SU-DHL-6 (cell line): ENCODE data around the gene TPBGL.

ENCODE experiments used
- H2AFZ ChIP-seq: fragments of 200-600 bp; sonication (generic); 2 replicates; pipeline ENCODE4 v1.6.1; 2014; ENCODE audit warnings: low read depth, mild to moderate bottlenecking, moderate library complexity, mixed read lengths, antibody characterized with exemption, low read length; ENCODE audit not compliant: severe bottlenecking
- H3F3A ChIP-seq: fragments of 200-600 bp; shearing (Covaris generic); 2 replicates; pipeline ENCODE4 v1.6.0; 2016; ENCODE audit warnings: antibody characterized with exemption, mild to moderate bottlenecking; ENCODE audit not compliant: insufficient read depth
- H3K27ac ChIP-seq: fragments of 200-600 bp; sonication (generic); 2 replicates; pipeline ENCODE4 v1.5.1; 2016; ENCODE audit warnings: low read depth, mild to moderate bottlenecking, low read length, moderate library complexity, mixed read lengths
- H3K27me3 ChIP-seq: fragments of 200-600 bp; sonication (generic), shearing (Covaris generic); 2 replicates; pipeline ENCODE4 v1.6.0; 2014; ENCODE audit warnings: mild to moderate bottlenecking, low read length
- H3K36me3 ChIP-seq: fragments of 200-600 bp; sonication (generic); 2 replicates; pipeline ENCODE4 v1.6.1; 2014; ENCODE audit warnings: mild to moderate bottlenecking, low read length, mixed read lengths
- H3K4me2 ChIP-seq: fragments of 300-600, 200-600 bp; shearing (Covaris generic), sonication (generic); 2 replicates; pipeline ENCODE4 v1.6.0; 2014; ENCODE audit warnings: low read length, low read depth, mild to moderate bottlenecking; ENCODE audit not compliant: poor library complexity, severe bottlenecking
- H3K4me3 ChIP-seq: fragments of 200-600 bp; sonication (generic); 2 replicates; pipeline ENCODE4 v1.5.1; 2014; ENCODE audit warnings: antibody characterized with exemption, low read length, mild to moderate bottlenecking, mixed read lengths; ENCODE audit not compliant: insufficient read depth, poor library complexity, severe bottlenecking
- H3K79me2 ChIP-seq: fragments of 200-600 bp; sonication (generic); 2 replicates; pipeline ENCODE4 v1.6.1; 2014; ENCODE audit warnings: mild to moderate bottlenecking, low read length, moderate library complexity; ENCODE audit not compliant: insufficient read depth
- H3K9ac ChIP-seq: fragments of 200-600 bp; sonication (generic); 2 replicates; pipeline ENCODE4 v1.7.0; 2014; ENCODE audit warnings: mild to moderate bottlenecking, low read length
- H3K9me2 ChIP-seq: fragments of 200-600 bp; sonication (generic); replicated peaks from 2 replicates; pipeline ENCODE4 v1.6.1; 2014; ENCODE audit warnings: low read length; ENCODE audit not compliant: insufficient read depth
- H3K9me3 ChIP-seq: fragments of 200-600 bp; sonication (generic); 2 replicates; pipeline ENCODE4 v1.6.1; 2014; ENCODE audit warnings: low read length, mixed read lengths; ENCODE audit not compliant: insufficient read depth
- H4K20me1 ChIP-seq: fragments of 200-600 bp; sonication (generic); 2 replicates; pipeline ENCODE4 v1.6.1; 2014; ENCODE audit warnings: low read depth, mild to moderate bottlenecking, antibody characterized with exemption, low read length, moderate library complexity, mixed read lengths
- EZH2phosphoT487 ChIP-seq: fragments of 200-600 bp; sonication (generic), shearing (Covaris generic); conservative IDR thresholded peaks from 2 replicates; pipeline ENCODE4 v1.6.1; 2018; ENCODE audit warnings: mild to moderate bottlenecking, antibody characterized with exemption, low read length, moderate library complexity, mixed read lengths
- TF ChIP-seq, protein P1 (sequence below): fragments of 200-600 bp; sonication (generic); IDR thresholded peaks from one replicate; pipeline ENCODE4 v1.5.1; 2017; ENCODE audit warnings: antibody characterized with exemption, mild to moderate bottlenecking, low read length, moderate library complexity; ENCODE audit not compliant: insufficient read depth, poor library complexity, severe bottlenecking

TPBGL gene

DNA sequence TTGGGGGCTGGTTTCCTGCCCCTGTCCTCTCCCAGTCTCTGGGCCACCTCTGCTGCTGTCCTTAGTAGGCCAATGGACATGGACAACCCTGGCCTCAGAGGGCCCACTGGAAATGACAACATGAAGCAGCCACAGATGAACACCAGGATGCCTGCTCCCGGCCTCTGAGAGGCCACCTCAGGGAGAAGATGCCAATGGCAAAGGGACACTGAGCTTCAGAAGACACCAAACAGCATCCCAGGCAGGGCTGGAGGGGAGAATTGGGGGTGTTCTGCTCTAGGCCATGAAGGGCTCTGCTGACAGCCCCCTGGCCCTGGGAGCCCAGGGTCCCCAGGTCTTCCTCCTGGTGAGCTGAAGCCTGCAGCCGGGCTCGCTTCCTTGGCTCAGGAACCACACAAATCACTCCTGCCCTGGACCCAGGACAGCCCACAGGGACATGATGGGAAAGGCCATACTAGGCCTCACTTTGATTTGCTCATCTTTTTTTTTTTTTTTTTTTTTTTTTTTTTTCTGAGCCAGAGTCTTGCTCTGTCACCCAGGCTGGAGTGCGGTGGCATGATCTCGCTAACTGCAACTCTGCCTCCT, 45.3 kb downstream of the TPBGL start:
- Histone ChIP-seq H3K9ac (no peak overlapping the region), H3K9me3 (no peaks in the 10 kb centered on the region), H3K27me3 (no peaks in the 10 kb centered on the region)

DNA sequence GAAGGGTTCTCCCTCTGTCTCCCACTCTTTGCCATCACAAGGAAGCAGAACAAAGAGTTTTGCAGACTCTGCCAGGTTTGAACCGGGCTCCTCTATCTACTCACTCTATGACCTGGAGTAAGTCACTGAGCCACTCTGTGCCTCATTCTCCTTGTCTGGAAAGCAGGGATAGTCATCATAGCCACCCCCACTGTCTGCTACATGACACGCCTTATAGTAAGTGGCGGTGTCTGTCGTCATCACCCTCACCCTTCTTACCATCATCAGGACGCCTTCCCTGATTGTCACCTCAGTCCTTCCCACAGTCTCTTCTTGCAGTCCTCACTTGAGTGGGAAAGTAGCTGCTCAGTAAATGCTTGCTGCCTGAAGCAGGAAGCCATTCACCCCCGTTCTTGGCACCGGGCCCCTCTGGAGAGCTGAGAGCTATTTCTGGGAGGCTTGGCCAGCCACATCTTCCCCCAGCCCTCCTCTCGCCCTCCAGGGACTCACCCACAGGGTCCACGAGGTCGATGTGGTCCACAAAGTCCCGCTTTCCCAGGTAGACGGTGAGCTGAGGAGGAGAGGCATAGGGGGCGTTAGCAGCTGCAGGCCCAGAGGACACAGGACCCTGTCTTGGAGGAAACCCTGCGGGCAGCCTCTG, 46.4 kb downstream of the TPBGL start:
- Histone ChIP-seq H3K9me3 (no peaks in the 10 kb centered on the region), H3K9me2 (no peaks in the 10 kb centered on the region), H3K4me2 (no peak overlapping the region), H3K79me2 (no peaks in the 10 kb centered on the region), H2AFZ (no peak overlapping the region), H3F3A (no peaks in the 10 kb centered on the region), H3K27ac (no peak overlapping the region), H3K27me3 (no peaks in the 10 kb centered on the region), H4K20me1 (no peaks in the 10 kb centered on the region), H3K36me3 (no peaks in the 10 kb centered on the region), H3K4me3 (no peak overlapping the region), H3K9ac (no peak overlapping the region)
- TF ChIP-seq EZH2phosphoT487: no peak
- TF ChIP-seq, protein P1, sequence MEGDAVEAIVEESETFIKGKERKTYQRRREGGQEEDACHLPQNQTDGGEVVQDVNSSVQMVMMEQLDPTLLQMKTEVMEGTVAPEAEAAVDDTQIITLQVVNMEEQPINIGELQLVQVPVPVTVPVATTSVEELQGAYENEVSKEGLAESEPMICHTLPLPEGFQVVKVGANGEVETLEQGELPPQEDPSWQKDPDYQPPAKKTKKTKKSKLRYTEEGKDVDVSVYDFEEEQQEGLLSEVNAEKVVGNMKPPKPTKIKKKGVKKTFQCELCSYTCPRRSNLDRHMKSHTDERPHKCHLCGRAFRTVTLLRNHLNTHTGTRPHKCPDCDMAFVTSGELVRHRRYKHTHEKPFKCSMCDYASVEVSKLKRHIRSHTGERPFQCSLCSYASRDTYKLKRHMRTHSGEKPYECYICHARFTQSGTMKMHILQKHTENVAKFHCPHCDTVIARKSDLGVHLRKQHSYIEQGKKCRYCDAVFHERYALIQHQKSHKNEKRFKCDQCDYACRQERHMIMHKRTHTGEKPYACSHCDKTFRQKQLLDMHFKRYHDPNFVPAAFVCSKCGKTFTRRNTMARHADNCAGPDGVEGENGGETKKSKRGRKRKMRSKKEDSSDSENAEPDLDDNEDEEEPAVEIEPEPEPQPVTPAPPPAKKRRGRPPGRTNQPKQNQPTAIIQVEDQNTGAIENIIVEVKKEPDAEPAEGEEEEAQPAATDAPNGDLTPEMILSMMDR: no peak

More for the DNA sequence above, 45.3 kb downstream of the TPBGL start:
- no peaks in the 10 kb centered on the region for H3K9me2 ChIP-seq
- H3K79me2 ChIP-seq: no peaks in the 10 kb centered on the region
- H4K20me1 ChIP-seq: no peaks in the 10 kb centered on the region
- no peaks in the 10 kb centered on the region for H3F3A ChIP-seq
- no peak overlapping the region for H3K27ac ChIP-seq
- H3K4me3 ChIP-seq: no peak overlapping the region
- no peak for TF ChIP-seq EZH2phosphoT487
- H2AFZ ChIP-seq: no peak overlapping the region
- no peak overlapping the region for H3K4me2 ChIP-seq
- no peaks in the 10 kb centered on the region for H3K36me3 ChIP-seq

DNA sequence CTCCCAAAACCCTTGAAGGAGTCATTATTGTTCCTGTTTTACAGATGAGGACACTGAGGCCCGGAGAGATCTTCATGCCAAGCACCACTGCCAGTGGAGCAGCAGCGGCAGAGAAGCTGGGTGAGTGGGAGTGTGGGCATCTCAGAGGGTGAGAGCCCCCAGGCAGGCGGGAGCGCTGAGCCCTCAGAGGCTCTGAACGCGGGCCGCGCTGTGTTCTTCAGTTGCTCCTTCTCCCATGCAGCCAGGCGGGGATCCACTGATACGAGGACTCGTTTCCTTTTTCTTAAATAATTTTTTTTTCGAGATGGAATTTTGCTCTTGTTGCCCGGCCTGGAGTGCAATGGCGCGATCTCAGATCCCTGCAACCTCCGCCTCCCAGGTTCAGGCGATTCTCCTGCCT, 47.0 kb downstream of the TPBGL start:
- H3K4me3 ChIP-seq: no peak overlapping the region
- no peak overlapping the region for H2AFZ ChIP-seq
- H3K27ac ChIP-seq: no peak overlapping the region
- H3K9me3 ChIP-seq: no peaks in the 10 kb centered on the region
- H3F3A ChIP-seq: no peaks in the 10 kb centered on the region
- H3K9me2 ChIP-seq: no peaks in the 10 kb centered on the region
- no peak overlapping the region for H3K4me2 ChIP-seq
- no peaks in the 10 kb centered on the region for H3K79me2 ChIP-seq
- TF ChIP-seq EZH2phosphoT487: no peak
- H3K27me3 ChIP-seq: no peaks in the 10 kb centered on the region
- H4K20me1 ChIP-seq: no peaks in the 10 kb centered on the region
- no peak overlapping the region for H3K9ac ChIP-seq
- H3K36me3 ChIP-seq: no peaks in the 10 kb centered on the region

DNA sequence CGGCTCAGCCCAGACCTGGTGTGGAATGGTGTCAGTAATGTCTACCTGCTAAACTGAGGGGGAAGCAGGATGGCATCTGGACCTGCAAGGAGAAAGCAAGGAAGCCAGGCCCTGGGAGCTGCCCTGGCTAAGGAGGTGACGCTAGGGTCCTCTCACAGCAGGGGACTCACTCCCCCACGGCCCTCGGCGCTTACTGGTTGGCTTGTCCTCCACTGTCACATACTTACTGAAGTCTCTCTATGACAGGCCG, 48.9 kb downstream of the TPBGL start:
- Histone ChIP-seq H4K20me1 (no peaks in the 10 kb centered on the region), H3K9me3 (no peaks in the 10 kb centered on the region), H3K27ac (no peak overlapping the region), H3K27me3 (no peaks in the 10 kb centered on the region; the same call in 1 of the 2 replicates), H3K36me3 (no peaks in the 10 kb centered on the region), H3K9me2 (no peaks in the 10 kb centered on the region), H3F3A (no peaks in the 10 kb centered on the region), H2AFZ (no peak overlapping the region), H3K9ac (no peak overlapping the region), H3K79me2 (no peaks in the 10 kb centered on the region), H3K4me3 (no peak overlapping the region), H3K4me2 (no peak overlapping the region)
- TF ChIP-seq, protein P1: no peak
- TF ChIP-seq EZH2phosphoT487: no peak
